ENCODE results near the gene FITM1.
"Not testable (repeated sequence)": the region's sequence is repeated elsewhere in the genome, so short reads cannot be mapped to it uniquely, and the experiment has no call there.

Gene FITM1

GRCh38 chr14:24098229-24098926, 32.1 kb upstream of the FITM1 start:
- no peak for DNase-seq

- DNase-seq = no peak
Measured at GRCh38 chr14:24098927-24099813, 31.3 kb upstream of the FITM1 start.

DNA sequence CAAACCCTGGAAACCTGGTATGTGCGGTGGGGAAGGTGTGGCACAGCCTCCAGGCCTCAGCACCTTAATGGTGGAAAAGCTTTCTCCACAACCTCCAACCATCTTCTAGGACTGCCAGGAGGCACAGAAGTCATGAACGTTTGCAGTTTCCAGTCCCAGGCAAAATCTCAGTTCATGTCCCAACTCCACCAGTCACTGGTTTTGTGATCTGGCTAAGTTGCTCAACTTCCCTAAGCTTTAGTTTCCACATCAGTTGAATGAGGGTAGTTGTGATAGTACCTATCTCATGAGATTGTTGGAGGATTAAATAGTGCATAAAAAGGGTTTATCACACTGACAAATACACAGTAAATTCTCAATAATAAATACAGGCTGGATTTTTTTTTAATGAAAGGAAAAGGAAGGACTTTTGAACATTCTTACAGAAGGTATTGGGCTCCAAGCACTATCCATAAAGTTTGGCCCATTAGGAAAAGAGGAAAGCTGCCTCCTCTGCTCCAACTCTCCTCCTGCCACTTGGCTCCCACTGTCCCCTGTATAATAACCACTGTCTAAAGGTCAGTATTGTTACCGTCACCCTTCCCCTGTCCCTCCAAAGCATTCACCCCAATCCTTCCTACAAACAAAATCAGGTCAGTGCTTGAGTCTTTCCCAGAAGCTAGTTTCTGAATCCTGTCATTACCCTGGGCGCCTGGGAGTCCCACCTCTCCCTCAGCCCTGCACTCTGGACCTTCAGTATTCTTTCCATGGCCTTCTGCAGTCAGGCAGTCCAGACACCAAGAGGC, 30.1 kb upstream of the FITM1 start:
- DNase-seq = no peak

GRCh38 chr14:24100982-24101494, 29.4 kb upstream of the FITM1 start:
- no peak for DNase-seq

- DNase-seq = no peak
Measured at GRCh38 chr14:24102357-24103048, 28.0 kb upstream of the FITM1 start.

GRCh38 chr14:24103451-24103850, 27.0 kb upstream of the FITM1 start:
- DNase-seq = no peak

DNA sequence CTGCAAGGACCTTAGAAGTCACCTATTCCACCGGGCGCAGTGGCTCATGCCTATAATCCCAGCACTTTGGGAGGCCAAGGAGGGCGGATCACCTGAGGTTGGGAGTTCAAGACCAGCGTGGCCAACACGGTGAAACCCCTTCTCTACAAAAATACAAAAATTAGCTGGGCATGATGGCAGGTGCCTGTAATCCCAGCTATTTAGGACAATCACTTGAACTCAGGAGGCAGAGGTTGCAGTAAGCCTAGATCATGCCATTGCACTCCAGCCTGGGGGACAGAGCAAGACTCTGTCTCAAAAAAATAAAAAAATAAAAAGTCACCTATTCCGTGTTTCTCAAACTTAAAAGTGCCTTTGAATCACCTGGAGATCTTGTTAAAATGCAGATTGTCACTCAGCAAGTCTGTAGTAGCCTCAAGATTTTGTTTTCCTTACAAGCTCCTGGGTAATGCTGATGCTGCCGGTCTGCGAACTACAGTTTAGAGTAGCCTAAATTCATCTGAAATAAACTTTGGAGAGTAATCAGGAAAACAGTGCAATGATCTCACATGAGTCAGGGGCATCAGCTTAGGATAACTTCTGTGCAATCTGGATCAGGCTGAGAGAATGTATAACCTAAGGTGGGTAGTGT, 24.7 kb upstream of the FITM1 start:
- not testable (repeated sequence) for DNase-seq

- DNase-seq = no peak
Measured at GRCh38 chr14:24106672-24107271, 23.7 kb upstream of the FITM1 start.

DNA sequence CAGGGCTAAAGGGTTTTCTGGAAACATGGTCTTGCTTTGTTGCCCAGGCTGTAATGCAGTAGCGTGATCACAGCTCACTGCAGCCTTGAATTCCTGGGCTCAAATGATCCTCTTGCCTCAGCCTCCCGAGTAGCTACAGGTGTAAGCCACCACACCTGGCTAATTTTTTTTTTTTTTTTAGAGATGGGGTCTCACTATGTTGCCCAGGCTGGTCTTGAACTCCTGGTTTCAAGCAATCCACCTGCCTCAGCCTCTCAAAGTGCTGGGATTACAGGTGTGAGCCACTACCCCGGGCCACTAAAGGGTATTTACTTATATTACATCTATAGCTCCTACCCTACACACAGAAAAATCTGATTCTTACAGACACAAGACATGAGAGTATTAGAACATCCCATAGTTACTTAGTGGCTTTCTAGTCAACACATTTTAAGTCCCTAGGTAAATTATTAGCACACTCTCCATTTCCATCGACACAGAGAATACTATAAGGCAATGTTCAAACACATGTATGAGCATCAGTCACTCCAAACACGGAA, 22.1 kb upstream of the FITM1 start:
- no peak for DNase-seq

GRCh38 chr14:24110060-24110459, 20.4 kb upstream of the FITM1 start:
- no peak for DNase-seq

GRCh38 chr14:24110523-24110922, 19.9 kb upstream of the FITM1 start:
- no peak for DNase-seq

DNA sequence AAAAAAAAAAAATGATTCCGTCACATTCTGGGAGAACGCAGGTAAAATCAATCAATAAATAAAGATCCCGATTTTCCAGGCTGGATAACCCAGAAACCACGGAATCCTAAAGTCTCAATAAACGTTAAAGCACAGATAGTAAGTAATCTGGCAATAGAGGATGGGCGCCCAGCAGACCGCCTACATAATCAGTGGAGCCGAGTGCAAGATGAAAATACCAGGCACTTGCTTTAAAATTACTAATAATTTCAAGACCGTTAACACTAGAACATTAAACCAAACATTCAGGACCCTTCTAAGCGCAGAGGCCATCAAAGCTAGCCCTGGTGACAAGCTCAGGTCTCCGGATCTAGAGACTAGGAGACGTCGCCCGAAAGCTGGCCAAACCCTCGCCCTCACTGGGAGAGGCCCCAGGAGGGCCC, 17.1 kb upstream of the FITM1 start:
- no peak for DNase-seq

GRCh38 chr14:24113801-24114531, 16.5 kb upstream of the FITM1 start:
- DNase-seq = peak; percentile 69 to 97 (median 92)

GRCh38 chr14:24114532-24115421, 15.7 kb upstream of the FITM1 start, which contains the start of the genes DCAF11 and NRL:
Gene DCAF11 (plus strand): TSS chr14:24114777. CDS start chr14:24115595, 818 bp downstream.
Gene NRL (minus strand): TSS chr14:24114949. CDS start chr14:24082848, 32,101 bp downstream.
- peak; percentile 98 to 100 (median 100) for DNase-seq

DNA sequence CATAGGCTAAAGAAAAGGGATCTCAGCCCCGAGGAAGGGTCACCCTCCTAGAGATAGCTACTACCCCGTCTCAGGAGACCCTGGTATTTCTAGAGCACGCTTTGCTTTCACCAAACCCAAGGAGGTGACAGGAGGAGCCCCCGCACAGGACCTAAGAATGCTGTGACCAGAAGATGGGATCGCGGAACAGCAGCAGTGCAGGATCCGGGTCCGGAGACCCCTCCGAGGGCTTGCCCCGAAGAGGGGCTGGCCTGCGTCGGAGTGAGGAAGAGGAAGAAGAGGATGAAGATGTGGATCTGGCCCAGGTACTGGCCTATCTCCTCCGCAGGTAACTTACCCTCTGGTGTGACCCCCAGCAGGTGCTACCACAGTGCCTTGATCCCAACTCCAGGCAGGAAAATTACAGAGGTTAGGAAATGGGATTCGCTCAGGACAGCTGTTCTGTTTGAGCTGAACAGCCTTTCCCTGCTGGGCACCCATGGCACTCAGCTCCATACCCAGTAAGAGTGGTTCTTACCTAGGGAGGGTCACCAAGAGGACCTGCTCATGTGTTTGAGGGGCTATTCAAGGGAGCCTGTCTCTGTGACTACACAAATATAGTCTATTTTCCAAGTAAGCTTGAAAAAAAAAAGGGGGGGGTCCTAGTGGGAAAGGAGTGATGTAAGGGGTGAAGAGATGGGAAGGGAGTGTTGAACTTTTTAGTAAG, 14.9 kb upstream of the FITM1 start:
- no peak for DNase-seq

DNA sequence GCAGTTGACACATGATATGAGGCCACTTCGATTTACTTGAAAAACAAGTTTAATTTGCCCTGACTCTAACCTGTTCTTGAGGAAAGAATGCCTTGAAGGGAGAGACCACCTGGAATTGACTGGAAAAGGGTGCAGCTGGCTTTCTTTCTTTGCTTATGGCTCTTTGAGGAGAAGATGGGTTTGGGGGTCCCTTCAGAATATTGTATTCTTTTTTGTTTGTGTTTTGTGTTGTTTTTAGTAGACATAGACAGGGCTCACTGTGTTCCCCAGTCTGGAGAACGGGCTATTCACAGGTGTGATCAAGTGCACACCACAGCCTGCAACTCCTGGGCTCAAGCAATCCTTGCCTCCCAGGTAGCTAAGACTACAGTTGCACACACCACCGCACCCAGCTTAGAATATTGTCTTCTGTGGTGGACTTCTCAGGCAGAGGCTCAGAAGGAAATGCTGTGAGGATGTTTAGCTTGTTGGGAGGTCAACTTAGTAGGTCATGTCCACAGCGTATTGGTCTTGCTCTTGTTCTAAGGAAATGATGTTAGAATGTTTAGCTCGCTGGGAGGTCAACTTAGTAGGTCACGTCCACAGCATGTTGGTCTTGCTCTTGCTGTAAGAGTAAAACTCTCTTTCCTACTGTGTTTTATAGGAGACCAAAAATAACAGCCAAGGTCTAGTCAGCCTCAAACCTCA, 14.2 kb upstream of the FITM1 start:
- DNase-seq = no peak

DNA sequence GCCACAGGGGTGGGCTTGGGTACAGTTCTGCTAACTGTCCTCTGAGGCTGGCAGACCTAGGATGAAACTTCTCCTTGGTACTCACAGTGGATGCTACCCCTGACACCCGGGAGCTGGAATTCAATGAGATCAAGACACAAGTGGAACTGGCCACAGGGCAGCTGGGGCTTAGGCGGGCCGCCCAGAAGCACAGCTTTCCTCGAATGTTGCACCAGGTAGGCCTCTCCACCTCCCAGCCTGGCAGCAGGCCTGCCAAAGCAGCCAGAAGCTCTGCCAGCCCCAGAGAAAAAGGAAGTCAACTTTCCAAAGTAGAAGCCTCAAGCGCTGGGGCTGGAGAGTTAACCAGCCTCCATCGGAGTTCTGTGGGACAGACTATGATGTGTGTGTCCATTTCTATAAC, 13.3 kb upstream of the FITM1 start:
- no peak for DNase-seq

- DNase-seq = no peak
Measured at GRCh38 chr14:24119691-24120090, 10.8 kb upstream of the FITM1 start.
